Raji (cell line): Measurements from ENCODE around the gene HP1BP3.

Source experiments
- POLR2A ChIP-seq: IDR thresholded peaks from 2 replicates; pipeline ENCODE4 v1.6.1; 2011; ENCODE audit warnings: low read depth, low read length, control low read depth; ENCODE audit not compliant: insufficient read depth

HP1BP3 gene

GRCh38 chr1:20787029-20787839 lies at the start of gene HP1BP3:
Gene HP1BP3, minus strand, starts transcription at chr1:20787307. Its CDS starts 6,867 bp downstream, at chr1:20780440.
- peak; percentile 92 for TF ChIP-seq POLR2A

- no peak for TF ChIP-seq POLR2A
Measured at GRCh38 chr1:20836230-20836629, 49.1 kb upstream of the HP1BP3 start.

- no peak for TF ChIP-seq POLR2A
Measured at GRCh38 chr1:20834780-20835179, 47.7 kb upstream of the HP1BP3 start.

GRCh38 chr1:20834192-20834591 lies 47.1 kb upstream of the HP1BP3 start:
- no peak for TF ChIP-seq POLR2A

GRCh38 chr1:20830378-20830777 lies 43.3 kb upstream of the HP1BP3 start:
- TF ChIP-seq POLR2A, result no peak

- no peak for TF ChIP-seq POLR2A
Measured at GRCh38 chr1:20829946-20830345, 42.8 kb upstream of the HP1BP3 start.

- no peak for TF ChIP-seq POLR2A
Measured at GRCh38 chr1:20829531-20829930, 42.4 kb upstream of the HP1BP3 start.

- no peak for TF ChIP-seq POLR2A
Measured at GRCh38 chr1:20823845-20824244, 36.7 kb upstream of the HP1BP3 start.

GRCh38 chr1:20821466-20821865 lies 34.4 kb upstream of the HP1BP3 start:
- TF ChIP-seq POLR2A, result no peak

- TF ChIP-seq POLR2A, result no peak
Measured at GRCh38 chr1:20819818-20820217, 32.7 kb upstream of the HP1BP3 start.

- TF ChIP-seq POLR2A, result no peak
Measured at GRCh38 chr1:20814534-20814871, 27.4 kb upstream of the HP1BP3 start.

- no peak for TF ChIP-seq POLR2A
Measured at GRCh38 chr1:20811916-20812315, 24.8 kb upstream of the HP1BP3 start.

GRCh38 chr1:20793236-20793635 lies 6.1 kb upstream of the HP1BP3 start:
- no peak for TF ChIP-seq POLR2A

GRCh38 chr1:20792196-20792595 lies 5.1 kb upstream of the HP1BP3 start:
- no peak for TF ChIP-seq POLR2A

- TF ChIP-seq POLR2A, result no peak
Measured at GRCh38 chr1:20790785-20791184, 3.7 kb upstream of the HP1BP3 start.

- TF ChIP-seq POLR2A, result no peak
Measured at GRCh38 chr1:20787840-20788795, 1.0 kb upstream of the HP1BP3 start.

- peak; percentile 85 for TF ChIP-seq POLR2A
Measured at GRCh38 chr1:20786253-20787028, 666 bp downstream of the HP1BP3 start.
